IMR-90 (cell line): ENCODE results near the gene GRIN1. TPM values are rescaled to one million over a fixed set of nuclear protein-coding genes. Genes with fewer than 3 reads are reported as not detected.

ENCODE experiments used
- ATAC-seq: fragments of 200-7000 bp; cut with Tn5 transposase; 2 replicates; pipeline ENCODE4 v1.9.1; 2020; ENCODE audit warnings: low read depth, mild to moderate bottlenecking, moderate library complexity
- BruUV-seq: library from RNA; stranded (reverse); fragments of 400-500 nt; replicated peaks from 2 replicates; lab custom pipeline; 2021; lab: Mats Ljungman, UMichigan
- CTCF ChIA-PET: fragments of 300-600 bp; formaldehyde crosslinking; extraction: SDS; loops from one replicate; lab custom pipeline; 2021; ENCODE audit warnings: antibody characterized with exemption; lab: Yijun Ruan, JAX
- POLR2A ChIA-PET: fragments of 300-600 bp; sonication (Branson Sonifier 250); formaldehyde crosslinking; loops from one replicate; lab custom pipeline; 2022; ENCODE audit warnings: antibody characterized with exemption; ENCODE audit not compliant: unreplicated experiment; lab: Charles Lee
- DNase-seq: peaks from one replicate; pipeline ENCODE4 v3.0.0; 2013
- H2AFZ ChIP-seq: replicated peaks from 2 replicates; pipeline ENCODE3; 2013; ENCODE audit warnings: low read length, mild to moderate bottlenecking; ENCODE audit not compliant: poor library complexity
- H2AK5ac ChIP-seq: 2 replicates; pipeline ENCODE4 v1.6.1; 2013; ENCODE audit warnings: low read depth, low read length, inconsistent platforms
- H2AK9ac ChIP-seq: replicated peaks from 2 replicates; pipeline ENCODE3; 2013; ENCODE audit warnings: mild to moderate bottlenecking, low read depth, low read length, moderate library complexity; ENCODE audit not compliant: poor library complexity
- H2BK120ac ChIP-seq: 2 replicates; pipeline ENCODE4 v1.6.1; 2013; ENCODE audit warnings: low read depth, low read length, inconsistent platforms
- H2BK15ac ChIP-seq: 3 replicates; pipeline ENCODE4 v1.6.1; 2013; ENCODE audit warnings: low read depth, low read length, inconsistent platforms
- H2BK20ac ChIP-seq: 2 replicates; pipeline ENCODE4 v1.6.1; 2013; ENCODE audit warnings: low read depth, mild to moderate bottlenecking, inconsistent platforms, low read length, moderate library complexity
- H2BK5ac ChIP-seq: 2 replicates; pipeline ENCODE4 v1.6.1; 2013; ENCODE audit warnings: mild to moderate bottlenecking, low read depth, low read length, inconsistent platforms; ENCODE audit not compliant: poor library complexity, severe bottlenecking
- H3K14ac ChIP-seq: replicated peaks from 2 replicates; pipeline ENCODE4 v1.6.1; 2013; ENCODE audit warnings: low read depth, low read length, inconsistent platforms
- H3K18ac ChIP-seq: 2 replicates; pipeline ENCODE4 v1.6.1; 2013; ENCODE audit warnings: low read depth, low read length, control low read depth
- H3K23ac ChIP-seq: 2 replicates; pipeline ENCODE4 v1.6.1; 2013; ENCODE audit warnings: low read depth, low read length, inconsistent platforms
- H3K27ac ChIP-seq: 2 replicates; pipeline ENCODE4 v1.5.1; 2013; ENCODE audit warnings: mild to moderate bottlenecking, control low read depth, low read length; ENCODE audit not compliant: insufficient read depth
- H3K27me3 ChIP-seq: 2 replicates; pipeline ENCODE4 v1.6.1; 2013; ENCODE audit warnings: low read length; ENCODE audit not compliant: control insufficient read depth, insufficient read depth
- H3K36me3 ChIP-seq: 2 replicates; pipeline ENCODE4 v1.6.1; 2013; ENCODE audit warnings: low read length, mixed read lengths; ENCODE audit not compliant: control insufficient read depth, insufficient read depth
- H3K4ac ChIP-seq: 2 replicates; pipeline ENCODE4 v1.6.1; 2013; ENCODE audit warnings: low read depth, low read length, inconsistent platforms
- H3K4me1 ChIP-seq: 2 replicates; pipeline ENCODE4 v1.6.1; 2013; ENCODE audit warnings: low read length, mixed read lengths; ENCODE audit not compliant: control insufficient read depth, insufficient read depth
- H3K4me2 ChIP-seq: 2 replicates; pipeline ENCODE4 v1.6.1; 2013; ENCODE audit warnings: low read depth, mild to moderate bottlenecking, control low read depth, low read length, moderate library complexity
- H3K4me3 ChIP-seq: 2 replicates; pipeline ENCODE4 v1.5.1; 2013; ENCODE audit warnings: low read depth, mild to moderate bottlenecking, control low read depth, low read length, moderate library complexity; ENCODE audit not compliant: insufficient read depth
- H3K56ac ChIP-seq: 2 replicates; pipeline ENCODE4 v1.6.1; 2013; ENCODE audit warnings: low read length, inconsistent platforms; ENCODE audit not compliant: insufficient read depth; ENCODE audit errors: extremely low read depth
- H3K79me1 ChIP-seq, 2 experiments: 2 replicates each; pipeline ENCODE4 v1.6.1; 2013; ENCODE audit warnings: low read length in 2 of 2, inconsistent platforms in 1 of 2, low read depth in 1 of 2
- H3K9ac ChIP-seq: 2 replicates; pipeline ENCODE4 v1.6.1; 2013; ENCODE audit warnings: low read depth, low read length, control low read depth
- H3K9me1 ChIP-seq: 2 replicates; pipeline ENCODE4 v1.6.1; 2013; ENCODE audit warnings: low read length, inconsistent platforms; ENCODE audit not compliant: insufficient read depth
- H3K9me3 ChIP-seq: 2 replicates; pipeline ENCODE4 v1.6.1; 2013; ENCODE audit warnings: low read length; ENCODE audit not compliant: control insufficient read depth, insufficient read depth
- H4K20me1 ChIP-seq: 2 replicates; pipeline ENCODE4 v1.6.1; 2013; ENCODE audit warnings: low read length, inconsistent platforms; ENCODE audit not compliant: insufficient read depth
- H4K5ac ChIP-seq: 2 replicates; pipeline ENCODE4 v1.6.1; 2013; ENCODE audit warnings: mild to moderate bottlenecking, low read depth, low read length, control low read depth
- H4K8ac ChIP-seq, 2 experiments: 2 replicates each; pipeline ENCODE4 v1.6.1; 2013; ENCODE audit warnings: low read depth in 2 of 2, low read length in 2 of 2, control low read depth in 1 of 2, inconsistent platforms in 1 of 2
- H4K91ac ChIP-seq: 2 replicates; pipeline ENCODE4 v1.6.1; 2013; ENCODE audit warnings: low read depth, low read length, inconsistent platforms; ENCODE audit not compliant: insufficient read depth
- POLR2A ChIP-seq: IDR thresholded peaks from 2 replicates; pipeline ENCODE4 v1.6.1; 2012; ENCODE audit warnings: mild to moderate bottlenecking, low read depth, low read length
- RCOR1 ChIP-seq: IDR thresholded peaks from 2 replicates; pipeline ENCODE4 v1.6.1; 2012; ENCODE audit warnings: mild to moderate bottlenecking, low read length, improper control_type of control experiment; ENCODE audit not compliant: insufficient replicate concordance
- SMC3 ChIP-seq: fragments of 150-350 bp; IDR thresholded peaks from 2 replicates; pipeline ENCODE4 v1.6.1; 2016; ENCODE audit warnings: low read depth, mild to moderate bottlenecking, antibody characterized with exemption, low read length, moderate library complexity
- WGBS, 2 experiments: methylation state at CpG; one replicate each; pipeline versions ENCODE4 v1.1.5 to v1.1.7; 2013; ENCODE audit warnings: missing lambda C conversion rate in 2 of 2; ENCODE audit not compliant: insufficient read length in 1 of 2; ENCODE audit errors: extremely low coverage in 2 of 2; 5-methylcytosine and 5-hydroxymethylcytosine counted together
- dilution Hi-C: fragments of 300-500 bp; cut with HindIII; formaldehyde crosslinking; loops from one replicate; pipeline ENCODE4 v1.14.3; 2018; ENCODE audit warnings: low sequenced_read_pairs; ENCODE audit not compliant: unreplicated experiment
- in situ Hi-C: fragments of 300-500 bp; cut with MboI; formaldehyde crosslinking; loops from 3 replicates; pipeline ENCODE4 v1.14.3; 2019; ENCODE audit warnings: low sequenced_read_pairs, inconsistent platforms, mixed read lengths
- intact Hi-C: fragments of 100-400 bp; cut with micrococcal nuclease; formaldehyde crosslinking; loops from 2 replicates; pipeline ENCODE4 v1.10.0; 2022
- polyA plus RNA-seq, 3 experiments: library from polyadenylated mRNA; depleted of rRNA; stranded (reverse); fragments of >200 nt; gene quantifications; 2 replicates each; pipeline ENCODE4 v1.2.3, GENCODE V29; 2012; ENCODE audit warnings: low replicate concordance in 1 of 3
- total RNA-seq: library from RNA; depleted of rRNA; stranded (reverse); fragments of >200 nt; gene quantifications from 2 replicates; pipeline ENCODE4 v1.2.3, GENCODE V29; 2012

Gene GRIN1
- total and polyA plus RNA-seq, 2 of the 4 experiments (the other 2 are of a cell fraction), result 0.09 TPM; not detected in 1

GRCh38 chr9:137147091-137147792 is 8.3 kb downstream of the GRIN1 start:
- in situ Hi-C loops (no loop called here), dilution Hi-C loops (no loop called here), intact Hi-C loops (no loop called here)
- BruUV-seq, result no TSS peak
- H3K4me1 ChIP-seq, result no peaks in the 10 kb centered on the region
- no peak overlapping the region for H3K4me2 ChIP-seq
- H3K36me3 ChIP-seq, result no peaks in the 10 kb centered on the region
- no peaks in the 10 kb centered on the region for H3K9me3 ChIP-seq
- no peak overlapping the region for H3K18ac ChIP-seq
- no peak for ATAC-seq
- no peak overlapping the region for H2BK5ac ChIP-seq
- H3K4me3 ChIP-seq, result no peak overlapping the region
- H4K8ac ChIP-seq, result no peak overlapping the region
- POLR2A ChIA-PET, result no interaction called here
- no peak overlapping the region for H2AK9ac ChIP-seq
- H2BK120ac ChIP-seq, result no peak overlapping the region
- no peak overlapping the region for H4K5ac ChIP-seq
- H3K27me3 ChIP-seq, result peaks cover 19% of the 10 kb centered on the region
- H3K4ac ChIP-seq, result no peak overlapping the region
- 0 out of 2 replicates have a peak, but pooled peaks cover 4% of the 10 kb centered on the region for H3K9me1 ChIP-seq
- H3K23ac ChIP-seq, result no peak overlapping the region
- WGBS, 2 experiments, result 82% methylated on average over 14 of the region's 26 CpGs; no CpG with 5 or more reads in 1 of the 2 experiments
- no peak overlapping the region for H3K9ac ChIP-seq
- no peaks in the 10 kb centered on the region for H3K79me1 ChIP-seq
- no peak for TF ChIP-seq SMC3
- TF ChIP-seq POLR2A, result no peak
- no peak for TF ChIP-seq RCOR1
- no peak overlapping the region for H3K27ac ChIP-seq
- H2AK5ac ChIP-seq, result no peak overlapping the region
- CTCF ChIA-PET, result no interaction called here
- no peak overlapping the region for H2AFZ ChIP-seq
- no peak overlapping the region for H2BK20ac ChIP-seq
- no peak overlapping the region for H3K56ac ChIP-seq
- DNase-seq, result no peak
- H3K14ac ChIP-seq, result no peak overlapping the region
- no peaks in the 10 kb centered on the region for H4K20me1 ChIP-seq
- H4K91ac ChIP-seq, result no peak overlapping the region
- no peak overlapping the region for H2BK15ac ChIP-seq
